D721Med (cell line): ENCODE results near the gene ADSS1.

Experiments used
- DNase-seq: peaks from one replicate; pipeline ENCODE4 v3.0.0; 2011; ENCODE audit warnings: low spot score; ENCODE audit not compliant: insufficient read length
- FAIRE-seq: peaks from 2 replicates; lab custom pipeline; 2011; peaks lifted over from hg19 to GRCh38; lab: Jason Lieb, UNC
- TF ChIP-seq, protein P1 (sequence below): IDR thresholded peaks from 2 replicates; pipeline ENCODE4 v1.5.1; 2012; ENCODE audit warnings: mild to moderate bottlenecking, control low read depth; ENCODE audit not compliant: insufficient read depth; ENCODE audit errors: missing control alignments

Gene ADSS1

DNA sequence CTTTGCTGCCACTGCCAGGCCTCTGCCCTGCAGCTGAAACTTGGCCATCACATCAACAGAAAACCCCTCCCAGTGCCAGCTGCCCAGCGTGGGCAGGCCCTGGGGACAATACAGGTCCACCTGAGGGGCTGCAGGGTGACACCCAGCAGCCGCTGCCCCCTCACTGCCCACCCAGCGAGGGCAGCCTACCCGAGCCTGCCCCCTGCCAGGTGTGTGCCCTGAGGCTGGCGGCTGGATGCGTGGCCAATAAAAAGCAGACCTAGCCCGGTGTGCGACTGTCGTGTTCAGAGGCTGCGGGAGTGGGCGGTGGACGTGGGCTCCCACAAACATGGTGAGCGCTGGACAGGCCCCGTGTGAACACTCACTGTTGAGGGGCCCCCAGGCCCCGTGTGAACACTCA is 4.7 kb upstream of the ADSS1 start:
- no peak for DNase-seq
- FAIRE-seq = no peak
- TF ChIP-seq, protein P1, sequence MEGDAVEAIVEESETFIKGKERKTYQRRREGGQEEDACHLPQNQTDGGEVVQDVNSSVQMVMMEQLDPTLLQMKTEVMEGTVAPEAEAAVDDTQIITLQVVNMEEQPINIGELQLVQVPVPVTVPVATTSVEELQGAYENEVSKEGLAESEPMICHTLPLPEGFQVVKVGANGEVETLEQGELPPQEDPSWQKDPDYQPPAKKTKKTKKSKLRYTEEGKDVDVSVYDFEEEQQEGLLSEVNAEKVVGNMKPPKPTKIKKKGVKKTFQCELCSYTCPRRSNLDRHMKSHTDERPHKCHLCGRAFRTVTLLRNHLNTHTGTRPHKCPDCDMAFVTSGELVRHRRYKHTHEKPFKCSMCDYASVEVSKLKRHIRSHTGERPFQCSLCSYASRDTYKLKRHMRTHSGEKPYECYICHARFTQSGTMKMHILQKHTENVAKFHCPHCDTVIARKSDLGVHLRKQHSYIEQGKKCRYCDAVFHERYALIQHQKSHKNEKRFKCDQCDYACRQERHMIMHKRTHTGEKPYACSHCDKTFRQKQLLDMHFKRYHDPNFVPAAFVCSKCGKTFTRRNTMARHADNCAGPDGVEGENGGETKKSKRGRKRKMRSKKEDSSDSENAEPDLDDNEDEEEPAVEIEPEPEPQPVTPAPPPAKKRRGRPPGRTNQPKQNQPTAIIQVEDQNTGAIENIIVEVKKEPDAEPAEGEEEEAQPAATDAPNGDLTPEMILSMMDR = no peak

DNA sequence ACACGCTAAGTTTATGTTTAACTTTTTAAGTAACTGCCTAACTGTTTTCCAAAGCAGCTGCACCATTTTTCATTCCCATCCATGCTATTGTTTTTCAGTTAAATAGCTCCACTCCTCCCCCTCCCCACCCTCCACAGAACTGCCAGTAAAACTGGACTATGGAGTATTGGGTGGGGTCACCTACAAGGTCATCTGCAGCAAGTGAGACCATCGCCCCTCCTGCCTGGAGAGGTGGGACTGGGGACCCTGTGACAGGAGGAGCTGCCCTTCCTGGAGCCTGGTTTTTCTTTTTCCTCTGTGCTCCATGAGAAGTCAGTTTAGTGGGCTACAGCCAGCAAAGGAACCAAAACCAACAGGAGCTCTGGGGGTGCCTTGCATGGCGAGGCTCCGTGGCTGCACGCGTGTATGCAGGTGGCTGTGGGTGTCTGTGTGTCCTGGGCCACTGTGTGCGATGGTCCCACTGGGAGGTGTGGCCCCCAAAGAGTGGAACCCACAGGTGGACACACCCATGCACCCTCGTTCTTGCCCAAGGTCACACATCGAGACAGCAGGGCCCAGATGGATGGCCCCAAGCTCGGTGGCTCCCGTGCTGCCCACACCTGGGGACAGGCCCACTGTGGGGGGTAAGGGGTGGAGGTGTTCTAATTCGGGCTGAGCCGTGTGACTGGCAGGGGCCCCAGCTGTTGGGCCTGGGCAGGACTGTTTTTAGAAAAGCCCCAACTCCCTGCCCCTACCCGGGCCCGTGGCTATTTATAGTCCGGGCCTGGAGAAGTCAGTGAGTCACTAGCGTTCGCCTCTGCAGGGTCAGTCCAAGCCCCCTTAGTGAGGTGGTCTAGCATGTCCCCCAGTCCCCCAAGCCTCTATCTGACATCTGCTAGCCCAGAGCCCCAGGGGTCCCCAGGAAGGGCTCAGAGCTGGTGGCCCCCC is 2.3 kb upstream of the ADSS1 start:
- DNase-seq (no peak), FAIRE-seq (no peak)
- TF ChIP-seq, protein P1 = no peak

DNA sequence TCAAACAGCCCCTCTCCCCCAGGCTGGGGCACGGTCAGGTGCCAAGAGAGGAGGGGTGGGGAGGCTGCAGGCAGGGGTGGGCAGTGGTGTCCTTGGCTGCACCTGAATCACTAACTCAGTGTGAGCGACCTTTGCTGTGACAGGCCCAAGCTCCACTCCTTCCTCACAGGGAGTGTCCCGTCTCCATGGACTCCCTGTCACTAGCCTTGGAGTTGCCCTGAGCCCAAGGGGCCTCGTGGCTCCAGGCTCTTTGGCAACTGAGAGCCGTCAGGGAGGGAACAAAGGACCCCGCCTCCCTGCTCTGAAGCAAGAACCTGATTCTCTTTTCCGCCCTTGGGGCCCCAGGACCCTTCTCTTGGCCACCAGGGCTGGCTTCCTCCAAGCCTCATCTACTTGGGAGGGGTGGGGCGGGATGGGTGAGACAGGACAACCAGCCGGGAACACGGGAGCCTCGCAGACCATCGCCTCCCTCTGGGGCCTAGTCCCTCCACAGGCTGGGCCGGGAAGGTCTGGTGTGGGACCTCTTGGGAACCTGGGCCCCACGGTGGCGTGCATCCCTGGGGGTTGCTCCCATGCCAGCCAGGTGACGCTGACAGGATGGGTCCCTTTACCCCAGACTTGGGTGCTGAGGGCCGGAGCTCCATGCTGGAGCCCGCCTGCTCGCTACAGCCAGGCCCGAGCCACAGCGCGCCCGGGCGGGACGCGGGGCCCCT is 935 bp upstream of the ADSS1 start:
- DNase-seq (no peak), FAIRE-seq (no peak)
- TF ChIP-seq, protein P1 = no peak

DNA sequence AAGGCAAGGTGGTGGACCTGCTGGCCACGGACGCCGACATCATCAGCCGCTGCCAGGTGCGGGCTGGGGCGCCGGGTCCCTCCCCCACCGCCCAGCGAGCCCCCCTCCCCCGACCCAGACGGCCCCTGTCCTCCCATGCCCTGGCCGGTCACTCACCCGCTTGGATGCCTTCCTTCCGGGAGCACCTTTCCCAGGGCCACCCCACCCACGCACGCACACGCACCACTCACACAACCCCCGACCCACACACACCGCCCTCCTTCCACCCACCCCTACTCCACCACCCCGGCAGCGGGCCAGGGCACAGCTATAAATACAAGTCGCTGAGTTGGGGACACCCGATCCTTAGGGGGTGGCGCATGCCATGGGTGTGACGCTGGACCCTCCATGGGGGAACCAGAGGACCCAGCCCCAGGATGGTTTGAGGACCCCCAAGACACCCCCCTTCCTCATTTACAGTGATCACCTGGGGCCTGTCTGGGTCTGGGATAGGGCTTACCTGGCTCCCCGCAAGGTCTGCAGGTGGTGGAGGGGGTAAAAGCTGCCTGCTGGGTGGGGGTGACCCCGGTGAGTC is 465 bp downstream of the ADSS1 start:
- no peak for FAIRE-seq
- TF ChIP-seq, protein P1 = no peak
- no peak for DNase-seq

DNA sequence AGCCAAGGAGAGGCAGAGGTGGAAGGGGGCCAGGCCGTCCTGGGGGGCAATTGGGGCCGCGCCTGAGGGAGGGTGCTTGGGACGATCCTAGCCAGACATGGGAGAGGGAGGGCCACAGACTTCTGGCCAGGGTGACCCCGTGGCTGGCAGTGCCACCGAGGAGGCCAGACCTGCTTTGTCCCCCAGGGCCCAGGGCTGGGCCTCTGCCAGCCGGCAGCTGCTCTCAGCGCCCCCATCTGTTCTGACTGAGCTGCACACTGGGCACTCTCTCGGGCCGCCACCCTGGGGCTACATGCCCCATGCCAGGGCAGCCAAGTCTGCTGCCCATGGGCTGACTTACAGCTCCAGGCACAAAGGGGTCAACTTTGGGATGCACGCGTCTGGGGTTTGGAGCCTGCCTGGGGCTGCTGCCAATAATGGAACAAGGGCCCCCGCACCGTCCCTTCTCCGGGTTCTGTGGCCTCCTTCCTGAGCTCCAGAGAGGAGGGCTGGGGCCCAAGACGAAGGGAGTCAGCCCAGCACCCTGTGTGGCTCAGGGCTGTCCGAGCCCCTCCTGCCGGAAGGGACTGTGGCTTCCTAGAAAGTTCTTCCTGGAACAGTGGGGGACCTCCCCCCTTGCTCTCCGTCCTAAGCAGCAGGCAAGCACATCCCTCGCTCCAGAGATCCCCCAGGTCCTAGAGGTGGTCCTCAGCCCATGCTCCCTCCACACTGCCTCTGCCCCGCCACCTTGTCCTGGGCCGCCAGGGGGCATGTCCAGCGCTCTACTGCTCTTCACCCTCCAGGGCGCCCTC is 1.1 kb downstream of the ADSS1 start:
- TF ChIP-seq, protein P1 = peak; percentile 7
- DNase-seq = no peak
- FAIRE-seq = no peak

DNA sequence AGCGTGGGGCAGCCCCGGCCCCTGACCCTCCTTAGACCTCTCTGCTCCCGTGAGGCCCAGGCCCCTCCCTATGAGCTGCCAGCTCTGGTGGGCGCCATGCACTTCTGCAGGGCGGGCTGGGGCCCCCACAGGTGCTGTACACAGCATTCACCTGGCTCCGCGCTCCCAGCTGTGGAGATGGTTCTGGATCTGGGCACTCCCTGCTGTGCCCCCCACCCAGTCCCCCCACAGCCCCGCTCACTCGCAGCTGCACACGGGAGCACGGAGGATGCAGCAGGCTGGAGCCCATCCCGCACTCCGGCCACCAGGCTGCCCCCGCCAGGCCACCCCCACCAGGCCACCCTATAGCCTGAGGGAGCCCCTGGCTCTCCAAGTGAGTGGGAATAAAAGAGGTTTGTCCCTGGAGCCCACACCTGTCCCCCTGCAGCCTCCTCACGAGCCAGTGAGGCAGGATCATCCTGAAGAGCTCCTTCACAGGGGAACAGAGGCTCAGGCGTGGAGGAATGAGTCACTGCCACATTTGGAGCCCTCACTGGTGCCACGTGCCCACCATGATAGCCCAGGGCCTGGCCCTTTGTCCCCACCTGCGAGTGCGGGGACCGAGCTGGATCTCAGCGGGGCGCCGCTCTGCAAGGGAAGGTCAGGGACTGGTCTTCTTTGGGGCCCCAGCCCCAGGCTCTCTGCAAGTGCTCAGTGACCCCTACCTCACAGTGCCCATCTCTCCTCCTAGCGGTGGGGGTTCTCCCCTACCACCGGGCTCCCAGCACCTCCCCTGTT is 1.9 kb downstream of the ADSS1 start:
- DNase-seq (no peak), FAIRE-seq (no peak)
- TF ChIP-seq, protein P1 = no peak
